ENCODE results near the gene BTBD6. TPM values are rescaled to one million over a fixed set of nuclear protein-coding genes. Genes with fewer than 3 reads are reported as not detected.

BTBD6 gene
- 58.9 and 130 TPM in 2 replicates for total RNA-seq (2014; rRNA removed; shearing (Covaris generic); ENCODE audit: low replicate concordance)

- 0 out of 2 replicates have a peak within 1 kb of the TSS, but pooled peaks have one; percentile 28 for H3K27ac ChIP-seq (ENCODE audit: low read length)
- H3K27me3 ChIP-seq (ENCODE audit: low read length) = no peaks in the 10 kb centered on the region
- peak within 1 kb of the TSS; percentile 80 for H2AFZ ChIP-seq (ENCODE audit: low read length)
- peaks cover 27% of the 10 kb centered on the region for H3K4me1 ChIP-seq (ENCODE audit: low read length)
- H3K36me3 ChIP-seq (ENCODE audit: insufficient read depth, low read length) = no peaks in the 10 kb centered on the region
- DNase-seq = peak; percentile 98
- H3K79me2 ChIP-seq (ENCODE audit: low read length) = peaks cover 50% of the 10 kb centered on the region
- peak within 1 kb of the TSS; percentile 89 for H3K4me3 ChIP-seq (ENCODE audit: low read length)
- no peaks in the 10 kb centered on the region for H4K20me1 ChIP-seq (ENCODE audit: insufficient read depth, low read depth, low read length)
- H3K9me2 ChIP-seq (replicated peaks; ENCODE audit: insufficient read depth, low read length) = no peaks in the 10 kb centered on the region
- peak within 1 kb of the TSS; percentile 93 for H3K4me2 ChIP-seq (ENCODE audit: low read depth, low read length, poor library complexity, severe bottlenecking)
- peak within 1 kb of the TSS; percentile 86 for H3K9ac ChIP-seq (ENCODE audit: low read length)
- H3K9me3 ChIP-seq (ENCODE audit: low read length) = no peaks in the 10 kb centered on the region
Measured at GRCh38 chr14:105248368-105249181, at the start of gene BTBD6. TSS of gene BTBD6 (plus strand) at chr14:105248533. CDS start at chr14:105248712, 179 bp downstream.

GRCh38 chr14:105198588-105198987, 49.7 kb upstream of the BTBD6 start:
- no peaks in the 10 kb centered on the region for H3K4me1 ChIP-seq (ENCODE audit: low read length)
- H3K9me2 ChIP-seq (replicated peaks; ENCODE audit: insufficient read depth, low read length) = no peaks in the 10 kb centered on the region
- H3K79me2 ChIP-seq (ENCODE audit: low read length) = no peaks in the 10 kb centered on the region
- H3K27ac ChIP-seq (ENCODE audit: low read length) = no peak overlapping the region
- no peaks in the 10 kb centered on the region for H3K27me3 ChIP-seq (ENCODE audit: low read length)
- no peak overlapping the region for H3K9ac ChIP-seq (ENCODE audit: low read length)
- H3K4me3 ChIP-seq (ENCODE audit: low read length) = no peak overlapping the region
- H3K4me2 ChIP-seq (ENCODE audit: low read depth, low read length, poor library complexity, severe bottlenecking) = no peak overlapping the region
- DNase-seq = no peak
- H2AFZ ChIP-seq (ENCODE audit: low read length) = no peak overlapping the region
- H4K20me1 ChIP-seq (ENCODE audit: insufficient read depth, low read depth, low read length) = peaks cover 25% of the 10 kb centered on the region; the same call in 1 of the 2 replicates
- no peaks in the 10 kb centered on the region for H3K36me3 ChIP-seq (ENCODE audit: insufficient read depth, low read length)
- no peaks in the 10 kb centered on the region for H3K9me3 ChIP-seq (ENCODE audit: low read length)

- no peak for DNase-seq
- Histone ChIP-seq H3K36me3 (ENCODE audit: insufficient read depth, low read length) (no peaks in the 10 kb centered on the region), H3K9me2 (replicated peaks; ENCODE audit: insufficient read depth, low read length) (no peaks in the 10 kb centered on the region), H3K27ac (ENCODE audit: low read length) (no peak overlapping the region), H3K9me3 (ENCODE audit: low read length) (no peaks in the 10 kb centered on the region), H4K20me1 (ENCODE audit: insufficient read depth, low read depth, low read length) (peaks cover 25% of the 10 kb centered on the region; the same call in 1 of the 2 replicates), H3K27me3 (ENCODE audit: low read length) (no peaks in the 10 kb centered on the region), H3K79me2 (ENCODE audit: low read length) (no peaks in the 10 kb centered on the region), H3K4me3 (ENCODE audit: low read length) (no peak overlapping the region), H3K4me1 (ENCODE audit: low read length) (no peaks in the 10 kb centered on the region), H2AFZ (ENCODE audit: low read length) (no peak overlapping the region), H3K9ac (ENCODE audit: low read length) (no peak overlapping the region), H3K4me2 (ENCODE audit: low read depth, low read length, poor library complexity, severe bottlenecking) (no peak overlapping the region)
Measured at GRCh38 chr14:105199093-105199492, 49.2 kb upstream of the BTBD6 start.

GRCh38 chr14:105200074-105200473, 48.3 kb upstream of the BTBD6 start:
- Histone ChIP-seq H3K4me1 (ENCODE audit: low read length) (no peaks in the 10 kb centered on the region), H3K27ac (ENCODE audit: low read length) (no peak overlapping the region)
- peak; percentile 76 for DNase-seq

GRCh38 chr14:105200641-105201040, 47.7 kb upstream of the BTBD6 start:
- Histone ChIP-seq H3K27me3 (ENCODE audit: low read length) (no peaks in the 10 kb centered on the region), H4K20me1 (ENCODE audit: insufficient read depth, low read depth, low read length) (peaks cover 36% of the 10 kb centered on the region; the same call in 1 of the 2 replicates), H3K9ac (ENCODE audit: low read length) (no peak overlapping the region), H2AFZ (ENCODE audit: low read length) (no peak overlapping the region), H3K9me2 (replicated peaks; ENCODE audit: insufficient read depth, low read length) (no peaks in the 10 kb centered on the region), H3K36me3 (ENCODE audit: insufficient read depth, low read length) (no peaks in the 10 kb centered on the region), H3K4me1 (ENCODE audit: low read length) (no peaks in the 10 kb centered on the region), H3K4me3 (ENCODE audit: low read length) (no peak overlapping the region), H3K27ac (ENCODE audit: low read length) (no peak overlapping the region), H3K79me2 (ENCODE audit: low read length) (no peaks in the 10 kb centered on the region), H3K4me2 (ENCODE audit: low read depth, low read length, poor library complexity, severe bottlenecking) (no peak overlapping the region), H3K9me3 (ENCODE audit: low read length) (no peaks in the 10 kb centered on the region)
- no peak for DNase-seq

More at GRCh38 chr14:105200074-105200473, 48.3 kb upstream of the BTBD6 start:
- no peaks in the 10 kb centered on the region for H3K27me3 ChIP-seq (ENCODE audit: low read length)
- no peak overlapping the region for H3K9ac ChIP-seq (ENCODE audit: low read length)
- H3K4me3 ChIP-seq (ENCODE audit: low read length) = no peak overlapping the region
- H3K79me2 ChIP-seq (ENCODE audit: low read length) = no peaks in the 10 kb centered on the region
- no peak overlapping the region for H3K4me2 ChIP-seq (ENCODE audit: low read depth, low read length, poor library complexity, severe bottlenecking)
- no peak overlapping the region for H2AFZ ChIP-seq (ENCODE audit: low read length)
- H4K20me1 ChIP-seq (ENCODE audit: insufficient read depth, low read depth, low read length) = peaks cover 30% of the 10 kb centered on the region; the same call in 1 of the 2 replicates
- H3K36me3 ChIP-seq (ENCODE audit: insufficient read depth, low read length) = no peaks in the 10 kb centered on the region
- no peaks in the 10 kb centered on the region for H3K9me3 ChIP-seq (ENCODE audit: low read length)
- H3K9me2 ChIP-seq (replicated peaks; ENCODE audit: insufficient read depth, low read length) = no peaks in the 10 kb centered on the region

- Histone ChIP-seq H3K9ac (ENCODE audit: low read length) (no peak overlapping the region), H3K4me2 (ENCODE audit: low read depth, low read length, poor library complexity, severe bottlenecking) (no peak overlapping the region), H3K9me3 (ENCODE audit: low read length) (no peaks in the 10 kb centered on the region), H4K20me1 (ENCODE audit: insufficient read depth, low read depth, low read length) (peaks cover 39% of the 10 kb centered on the region; the same call in 1 of the 2 replicates), H3K27ac (ENCODE audit: low read length) (no peak overlapping the region), H3K9me2 (replicated peaks; ENCODE audit: insufficient read depth, low read length) (no peaks in the 10 kb centered on the region), H3K27me3 (ENCODE audit: low read length) (no peaks in the 10 kb centered on the region), H3K36me3 (ENCODE audit: insufficient read depth, low read length) (no peaks in the 10 kb centered on the region), H3K4me3 (ENCODE audit: low read length) (no peak overlapping the region), H2AFZ (ENCODE audit: low read length) (no peak overlapping the region), H3K4me1 (ENCODE audit: low read length) (no peaks in the 10 kb centered on the region), H3K79me2 (ENCODE audit: low read length) (no peaks in the 10 kb centered on the region)
- no peak for DNase-seq
Measured at GRCh38 chr14:105201156-105201924, 47.0 kb upstream of the BTBD6 start.

- no peak overlapping the region for H3K4me2 ChIP-seq (ENCODE audit: low read depth, low read length, poor library complexity, severe bottlenecking)
Measured at GRCh38 chr14:105201925-105202513, 46.3 kb upstream of the BTBD6 start.

More at GRCh38 chr14:105201925-105202513, 46.3 kb upstream of the BTBD6 start:
- no peak overlapping the region for H2AFZ ChIP-seq (ENCODE audit: low read length)
- no peak overlapping the region for H3K27ac ChIP-seq (ENCODE audit: low read length)
- H3K36me3 ChIP-seq (ENCODE audit: insufficient read depth, low read length) = no peaks in the 10 kb centered on the region
- H4K20me1 ChIP-seq (ENCODE audit: insufficient read depth, low read depth, low read length) = peaks cover 39% of the 10 kb centered on the region; the same call in 1 of the 2 replicates
- DNase-seq = no peak
- no peak overlapping the region for H3K9ac ChIP-seq (ENCODE audit: low read length)
- no peaks in the 10 kb centered on the region for H3K9me2 ChIP-seq (replicated peaks; ENCODE audit: insufficient read depth, low read length)
- H3K27me3 ChIP-seq (ENCODE audit: low read length) = no peaks in the 10 kb centered on the region
- H3K9me3 ChIP-seq (ENCODE audit: low read length) = no peaks in the 10 kb centered on the region
- H3K4me1 ChIP-seq (ENCODE audit: low read length) = no peaks in the 10 kb centered on the region
- H3K79me2 ChIP-seq (ENCODE audit: low read length) = no peaks in the 10 kb centered on the region
- H3K4me3 ChIP-seq (ENCODE audit: low read length) = no peak overlapping the region
